Lower lobe of right lung (tissue), 2 donors: ENCODE data around the gene SLC35A4. TPM values are rescaled to one million over a fixed set of nuclear protein-coding genes. Genes with fewer than 3 reads are reported as not detected.
A peak's percentile ranks its signal among the peaks of the same experiment; 100 is the strongest.
"Not testable (repeated sequence)": the region's sequence is repeated elsewhere in the genome, so short reads cannot be mapped to it uniquely, and the experiment has no call there.

ENCODE experiments used
- ATAC-seq, 2 donors: fragments of 200-7000 bp; cut with Tn5 transposase; one replicate each; pipeline ENCODE4 v1.9.1; 2020 to 2022; ENCODE audit warnings: mild to moderate bottlenecking in 2 of 2, moderate library complexity in 2 of 2
- DNase-seq: peaks from one replicate; pipeline ENCODE4 v3.0.0-alpha.2; 2020
- H3K27ac ChIP-seq: fragments of 200-600 bp; one replicate; pipeline ENCODE4 v1.8.0; 2022
- H3K27me3 ChIP-seq: fragments of 200-600 bp; one replicate; pipeline ENCODE4 v1.8.0; 2022; ENCODE audit warnings: low read depth
- H3K36me3 ChIP-seq: fragments of 200-600 bp; one replicate; pipeline ENCODE4 v1.8.0; 2022; ENCODE audit warnings: mild to moderate bottlenecking
- H3K4me1 ChIP-seq: fragments of 200-600 bp; one replicate; pipeline ENCODE4 v1.8.0; 2022
- H3K4me3 ChIP-seq: fragments of 200-600 bp; one replicate; pipeline ENCODE4 v1.8.0; 2022; ENCODE audit warnings: mild to moderate bottlenecking
- H3K9me3 ChIP-seq: fragments of 200-600 bp; one replicate; pipeline ENCODE4 v1.8.0; 2022
- intact Hi-C: fragments of 100-400 bp; cut with DNase I; formaldehyde crosslinking; loops from one replicate; pipeline ENCODE4 v1.11.0; 2022
- total RNA-seq: library from RNA; stranded (reverse); fragmentation: NEBNext Ultra II Directional; extraction: Animal tissue kit (Norgen Biotek cat#: 25700); gene quantifications from one replicate; pipeline ENCODE4 v1.2.1, GENCODE V29; 2021
- TF ChIP-seq, protein P1 (sequence below): fragments of 200-600 bp; IDR thresholded peaks from one replicate; pipeline ENCODE4 v1.8.0; 2022; ENCODE audit warnings: antibody characterized with exemption, mild to moderate bottlenecking
- donor health status: DM: no; HTN: yes; CAD: no; lungs with severe emphysema.

SLC35A4 gene
- total RNA-seq, 1 donor from 2014 or later: 71.8 TPM

GRCh38 chr5:140591747-140592372 lies 27.2 kb downstream of the SLC35A4 start:
- TF ChIP-seq, protein P1, sequence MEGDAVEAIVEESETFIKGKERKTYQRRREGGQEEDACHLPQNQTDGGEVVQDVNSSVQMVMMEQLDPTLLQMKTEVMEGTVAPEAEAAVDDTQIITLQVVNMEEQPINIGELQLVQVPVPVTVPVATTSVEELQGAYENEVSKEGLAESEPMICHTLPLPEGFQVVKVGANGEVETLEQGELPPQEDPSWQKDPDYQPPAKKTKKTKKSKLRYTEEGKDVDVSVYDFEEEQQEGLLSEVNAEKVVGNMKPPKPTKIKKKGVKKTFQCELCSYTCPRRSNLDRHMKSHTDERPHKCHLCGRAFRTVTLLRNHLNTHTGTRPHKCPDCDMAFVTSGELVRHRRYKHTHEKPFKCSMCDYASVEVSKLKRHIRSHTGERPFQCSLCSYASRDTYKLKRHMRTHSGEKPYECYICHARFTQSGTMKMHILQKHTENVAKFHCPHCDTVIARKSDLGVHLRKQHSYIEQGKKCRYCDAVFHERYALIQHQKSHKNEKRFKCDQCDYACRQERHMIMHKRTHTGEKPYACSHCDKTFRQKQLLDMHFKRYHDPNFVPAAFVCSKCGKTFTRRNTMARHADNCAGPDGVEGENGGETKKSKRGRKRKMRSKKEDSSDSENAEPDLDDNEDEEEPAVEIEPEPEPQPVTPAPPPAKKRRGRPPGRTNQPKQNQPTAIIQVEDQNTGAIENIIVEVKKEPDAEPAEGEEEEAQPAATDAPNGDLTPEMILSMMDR: no peak
- ATAC-seq: peak in 1 of 2 donors; percentile 34
- Histone ChIP-seq H3K36me3 (no peaks in the 10 kb centered on the region), H3K4me3 (no peak overlapping the region), H3K9me3 (no peaks in the 10 kb centered on the region), H3K27ac (peak overlapping the region; percentile 18), H3K4me1 (peaks cover 51% of the 10 kb centered on the region), H3K27me3 (no peaks in the 10 kb centered on the region)
- intact Hi-C loops: no loop called here
- no peak for DNase-seq

DNA sequence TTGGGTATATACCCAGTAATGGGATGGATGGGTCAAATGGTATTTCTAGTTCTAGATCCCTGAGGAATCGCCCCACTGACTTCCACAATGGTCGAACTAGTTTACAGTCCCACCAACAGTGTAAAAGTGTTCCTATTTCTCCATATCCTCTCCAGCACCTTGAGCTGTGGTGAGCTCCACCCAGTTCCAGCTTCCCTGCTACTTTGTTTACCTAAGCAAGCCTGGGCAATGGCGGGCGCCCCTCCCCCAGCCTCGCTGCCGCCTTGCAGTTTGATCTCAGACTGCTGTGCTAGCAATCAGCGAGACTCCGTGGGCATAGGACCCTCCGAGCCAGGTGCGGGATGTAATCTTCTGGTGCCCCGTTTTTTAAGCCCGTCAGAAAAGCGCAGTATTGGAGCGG lies 28.4 kb downstream of the SLC35A4 start:
- H3K4me1 ChIP-seq: peaks cover 48% of the 10 kb centered on the region
- ATAC-seq, H3K27me3 ChIP-seq, H3K36me3 ChIP-seq, H3K4me3 ChIP-seq, intact Hi-C loops, DNase-seq, H3K27ac ChIP-seq, H3K9me3 ChIP-seq: not testable (repeated sequence)

GRCh38 chr5:140594169-140594568 lies 29.5 kb downstream of the SLC35A4 start:
- TF ChIP-seq, protein P1: no peak
- DNase-seq: no peak
- H3K27me3 ChIP-seq: no peaks in the 10 kb centered on the region
- H3K4me3 ChIP-seq: no peak overlapping the region
- no peak overlapping the region for H3K27ac ChIP-seq
- H3K4me1 ChIP-seq: peaks cover 37% of the 10 kb centered on the region
- no peaks in the 10 kb centered on the region for H3K9me3 ChIP-seq
- intact Hi-C loops: no loop called here
- ATAC-seq: no peak
- no peaks in the 10 kb centered on the region for H3K36me3 ChIP-seq

DNA sequence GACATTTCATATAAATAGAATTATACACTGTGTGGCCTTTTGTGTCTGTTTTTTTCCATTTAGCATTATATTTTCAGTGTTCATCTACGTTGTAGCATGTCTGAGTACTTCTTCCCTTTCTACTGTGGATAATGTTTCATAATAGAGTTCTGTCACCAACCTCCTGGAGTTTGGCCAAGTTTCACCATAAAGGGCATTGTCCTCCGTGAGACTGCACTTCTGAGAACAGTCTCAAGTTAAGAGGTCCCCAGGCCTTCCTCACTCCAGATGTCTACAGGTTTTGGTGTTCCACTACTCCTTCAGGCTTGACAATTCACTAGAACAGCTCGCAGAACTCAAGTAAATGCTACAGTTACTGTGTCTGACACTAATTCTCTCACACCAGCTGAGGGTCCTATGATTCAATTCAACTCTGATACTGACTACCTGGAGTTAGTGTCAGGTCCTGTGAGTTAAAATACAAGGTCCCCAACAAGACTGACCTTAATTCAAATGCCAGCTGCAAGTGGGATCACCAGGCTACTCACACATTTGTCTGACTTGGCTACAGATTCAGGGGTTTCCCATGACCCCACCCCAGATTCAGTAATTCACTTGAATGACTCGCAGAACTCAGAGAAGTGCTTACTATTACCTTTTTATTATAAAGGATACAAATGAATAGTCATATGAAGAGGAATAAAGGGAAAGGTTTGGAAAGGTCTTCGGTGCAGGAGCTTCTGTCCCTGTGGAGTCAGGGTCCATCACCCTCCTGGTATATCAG lies 31.1 kb downstream of the SLC35A4 start:
- no peaks in the 10 kb centered on the region for H3K9me3 ChIP-seq
- H3K4me3 ChIP-seq: no peak overlapping the region
- no peaks in the 10 kb centered on the region for H3K36me3 ChIP-seq
- intact Hi-C loops: no loop called here
- peaks cover 22% of the 10 kb centered on the region for H3K4me1 ChIP-seq
- ATAC-seq (peak; percentile 75 to 83), DNase-seq (no peak)
- peak overlapping the region; percentile 37 for H3K27ac ChIP-seq
- TF ChIP-seq, protein P1: no peak
- no peaks in the 10 kb centered on the region for H3K27me3 ChIP-seq

- Histone ChIP-seq H3K4me3 (no peak overlapping the region), H3K27ac (peak overlapping the region; percentile 37), H3K36me3 (no peaks in the 10 kb centered on the region), H3K9me3 (no peaks in the 10 kb centered on the region), H3K4me1 (peaks cover 17% of the 10 kb centered on the region), H3K27me3 (no peaks in the 10 kb centered on the region)
- ATAC-seq (peak in 1 of 2 donors; percentile 57), DNase-seq (no peak)
- intact Hi-C loops: no loop called here
- TF ChIP-seq, protein P1: no peak
Observed at GRCh38 chr5:140596321-140596741, 31.7 kb downstream of the SLC35A4 start.

DNA sequence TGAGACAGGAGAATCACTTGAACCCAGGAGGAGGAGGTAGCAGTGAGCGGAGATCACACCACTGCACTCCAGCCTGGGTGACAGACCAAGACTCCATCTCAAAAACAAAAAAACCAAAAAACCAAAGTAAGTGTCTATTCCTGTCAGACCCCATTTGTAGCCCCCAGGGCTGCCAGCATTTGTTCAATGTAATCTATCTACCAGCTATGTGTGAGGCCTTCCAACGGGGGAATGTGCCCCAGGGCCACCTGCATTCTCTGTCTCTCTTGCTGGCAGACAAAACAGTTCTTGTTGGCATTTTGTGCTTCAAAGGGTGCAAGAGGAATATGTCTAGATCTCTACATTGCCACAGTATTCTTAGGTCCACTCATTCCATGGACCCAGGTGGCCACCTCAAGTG lies 34.2 kb downstream of the SLC35A4 start:
- Histone ChIP-seq H3K4me1 (peaks cover 21% of the 10 kb centered on the region), H3K36me3 (no peaks in the 10 kb centered on the region), H3K9me3 (no peaks in the 10 kb centered on the region), H3K27ac (no peak overlapping the region), H3K27me3 (no peaks in the 10 kb centered on the region), H3K4me3 (no peak overlapping the region)
- intact Hi-C loops: no loop called here
- ATAC-seq (no peak), DNase-seq (no peak)
- TF ChIP-seq, protein P1: no peak
